HG02588 (cell line): ENCODE data around the gene ELAC2.
"Not testable (repeated sequence)": the region's sequence is repeated elsewhere in the genome, so short reads cannot be mapped to it uniquely, and the experiment has no call there.

ENCODE experiments used
- ATAC-seq: cut with Tn5 transposase; IDR thresholded peaks from one replicate; pipeline ENCODE4 v1.9.1; 2021; ENCODE audit warnings: mild to moderate bottlenecking, moderate library complexity; ENCODE audit not compliant: unreplicated experiment

The ELAC2 gene

DNA sequence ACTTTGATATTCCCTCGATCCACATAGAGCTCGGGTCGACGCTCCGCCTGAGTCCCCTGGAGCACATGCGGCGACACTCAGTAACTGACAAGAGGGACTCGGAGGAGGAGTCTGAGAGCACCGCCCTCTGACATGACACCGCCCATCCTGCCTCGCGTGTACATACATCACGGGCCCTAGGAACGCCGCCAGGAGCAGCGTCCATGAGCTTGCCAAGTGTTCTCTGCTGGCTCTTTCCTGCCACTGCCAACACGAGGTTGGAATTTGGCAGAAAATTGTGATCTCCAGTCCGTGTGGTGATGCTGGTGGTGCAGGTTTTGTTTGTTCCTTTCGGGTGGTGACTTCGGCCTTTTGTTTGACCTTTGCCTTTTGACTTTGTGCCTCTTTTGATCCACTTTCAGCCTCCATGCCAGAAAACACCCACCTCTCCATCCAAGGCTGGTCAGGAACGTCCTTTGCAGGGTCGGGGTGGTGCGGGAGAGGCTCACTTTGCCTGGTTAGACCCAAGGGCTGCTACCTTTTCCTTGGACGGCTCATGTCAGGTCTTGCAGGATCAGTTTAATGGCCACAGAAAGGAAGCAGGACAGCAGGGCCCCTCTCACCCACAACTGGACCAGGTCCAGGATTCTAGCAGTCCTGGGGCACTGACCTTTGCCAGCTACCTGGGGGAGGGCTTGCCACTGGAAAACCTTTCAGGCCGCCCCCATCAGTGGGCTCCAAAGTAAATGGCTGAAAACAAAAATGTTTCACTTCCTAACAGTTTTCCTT, 27.6 kb downstream of the ELAC2 start:
- no peak for ATAC-seq

GRCh38 chr17:12987120-12987519, 30.7 kb downstream of the ELAC2 start:
- no peak for ATAC-seq

DNA sequence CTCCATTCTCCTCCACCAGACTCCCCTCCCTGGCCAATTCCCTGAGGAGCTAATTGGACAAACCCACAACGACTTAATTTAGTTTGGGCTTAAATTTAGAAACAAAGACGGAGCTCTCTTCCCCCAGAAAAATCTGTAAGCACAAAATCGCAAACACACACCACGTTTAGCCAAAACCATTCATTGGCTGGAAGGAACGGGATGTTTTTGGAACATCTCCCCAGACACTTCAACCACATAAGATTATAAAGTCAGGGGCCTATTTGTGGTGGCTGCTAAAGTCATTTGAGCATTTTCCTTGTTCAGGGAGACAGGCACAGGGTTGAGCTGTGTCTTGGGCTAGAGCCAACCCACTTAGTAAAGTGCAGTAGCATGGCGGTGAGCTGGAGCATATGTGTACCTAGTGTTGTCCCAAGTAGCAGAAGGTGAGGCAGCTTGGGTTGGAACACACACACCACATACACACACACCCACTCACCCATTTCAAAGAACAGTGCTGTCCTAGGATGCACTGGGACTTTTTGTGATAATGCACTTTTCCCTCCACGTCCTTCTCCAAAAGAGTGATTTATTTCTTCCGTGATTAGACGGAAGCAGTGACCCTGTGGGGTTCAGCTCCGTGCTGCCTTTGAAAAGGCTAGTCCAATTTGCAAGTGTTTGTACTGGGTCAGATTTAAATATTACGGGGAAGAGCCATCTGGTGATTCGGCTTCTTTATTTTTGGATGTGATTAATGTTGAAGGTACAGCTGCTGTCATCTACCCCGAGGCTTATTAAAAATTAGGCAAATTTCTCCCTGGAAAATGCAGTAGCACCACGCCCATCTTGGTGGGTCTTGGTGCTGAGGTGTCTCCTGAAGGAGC, 32.2 kb downstream of the ELAC2 start:
- no peak for ATAC-seq

DNA sequence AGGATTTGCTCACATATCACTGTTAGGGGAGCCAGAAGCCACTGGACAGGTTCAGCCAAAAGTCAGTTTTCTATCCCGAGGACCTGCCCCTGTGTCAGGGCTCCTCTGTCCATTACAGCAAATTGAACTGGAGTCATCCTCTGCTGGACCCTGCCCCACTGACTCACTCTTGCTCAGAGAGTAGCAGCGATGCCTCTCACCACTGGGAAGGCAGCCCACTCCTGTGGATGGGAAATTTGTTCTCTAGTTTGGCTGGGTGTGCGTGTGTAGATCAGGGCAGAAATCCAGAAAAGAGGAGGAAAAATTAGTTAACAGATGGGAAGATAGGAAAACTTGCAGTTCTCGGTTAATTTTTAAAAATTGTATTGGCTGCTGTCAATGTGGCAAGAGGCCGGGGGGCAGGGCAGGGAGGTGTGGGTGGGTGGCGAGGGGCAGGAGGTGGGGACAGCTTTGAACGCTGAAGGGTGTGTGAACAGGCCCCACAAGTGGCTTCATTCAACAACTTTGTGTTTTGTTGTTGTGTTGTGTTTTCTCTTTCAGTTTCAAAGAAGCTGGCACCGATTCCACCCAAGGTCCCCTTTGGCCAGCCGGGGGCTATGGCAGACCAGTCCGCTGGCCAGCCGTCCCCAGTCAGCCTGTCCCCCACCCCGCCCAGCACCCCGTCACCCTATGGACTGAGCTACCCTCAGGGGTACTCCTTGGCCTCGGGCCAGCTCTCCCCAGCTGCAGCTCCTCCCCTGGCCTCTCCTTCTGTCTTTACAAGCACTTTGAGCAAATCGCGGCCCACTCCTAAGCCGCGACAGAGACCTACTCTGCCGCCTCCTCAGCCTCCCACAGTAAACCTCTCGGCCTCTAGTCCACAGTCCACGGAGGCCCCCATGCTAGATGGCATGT, 33.6 kb downstream of the ELAC2 start:
- no peak for ATAC-seq

GRCh38 chr17:12982224-12982623, 35.6 kb downstream of the ELAC2 start:
- ATAC-seq: no peak

GRCh38 chr17:12979826-12980500, 37.9 kb downstream of the ELAC2 start:
- no peak for ATAC-seq

DNA sequence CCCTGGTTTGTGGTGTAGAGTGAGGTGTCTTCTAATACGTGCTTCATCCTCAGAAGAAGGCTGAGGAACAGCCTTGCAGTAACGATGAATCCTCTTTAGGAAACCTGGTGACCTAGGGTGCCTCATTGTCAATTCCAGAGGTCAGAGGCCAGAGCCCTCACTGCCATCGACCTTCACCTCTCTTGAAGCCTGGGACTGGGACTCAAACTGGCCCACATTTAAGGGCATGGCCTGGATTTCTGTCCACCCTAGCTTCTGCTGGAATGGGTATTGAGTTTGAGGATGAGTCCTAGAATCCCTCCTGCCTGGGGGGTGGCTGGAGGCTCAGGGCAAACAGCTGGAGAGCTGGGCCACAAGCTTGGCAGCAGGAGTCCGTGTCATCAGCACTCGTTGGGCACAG, 38.6 kb downstream of the ELAC2 start:
- ATAC-seq: no peak

- not testable (repeated sequence) for ATAC-seq
Measured at GRCh38 chr17:12978787-12979186, 39.0 kb downstream of the ELAC2 start.

- ATAC-seq: no peak
Measured at GRCh38 chr17:12977008-12977751, 40.6 kb downstream of the ELAC2 start.

GRCh38 chr17:12974005-12974531, 43.8 kb downstream of the ELAC2 start:
- no peak for ATAC-seq

DNA sequence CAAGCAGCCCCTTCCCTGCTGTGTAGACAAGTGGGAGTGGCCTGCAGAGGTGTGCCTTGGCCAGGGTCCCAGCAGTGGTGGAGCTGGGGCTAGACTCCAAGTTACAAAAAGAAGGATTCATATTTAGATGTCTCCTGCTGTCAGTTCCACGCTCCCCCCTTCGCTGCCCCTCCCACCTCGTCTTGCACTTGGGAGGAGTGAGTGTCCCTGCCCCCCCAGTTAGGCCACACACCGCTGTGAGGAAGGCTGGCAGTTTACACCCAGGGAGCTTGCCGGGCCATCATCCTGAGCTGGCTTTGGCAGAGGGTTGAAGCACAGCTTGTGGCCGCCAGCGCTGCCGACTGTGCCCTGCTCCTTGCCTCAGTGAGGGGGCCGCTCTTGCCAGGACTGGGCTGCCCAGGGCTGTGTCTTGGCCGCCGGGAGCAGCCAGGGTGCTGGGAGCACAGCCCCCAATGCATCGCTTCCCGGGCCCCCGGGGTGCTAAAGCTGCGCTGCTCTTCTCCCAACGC, 44.3 kb downstream of the ELAC2 start:
- no peak for ATAC-seq

GRCh38 chr17:12967962-12968361, 49.9 kb downstream of the ELAC2 start:
- ATAC-seq: no peak

DNA sequence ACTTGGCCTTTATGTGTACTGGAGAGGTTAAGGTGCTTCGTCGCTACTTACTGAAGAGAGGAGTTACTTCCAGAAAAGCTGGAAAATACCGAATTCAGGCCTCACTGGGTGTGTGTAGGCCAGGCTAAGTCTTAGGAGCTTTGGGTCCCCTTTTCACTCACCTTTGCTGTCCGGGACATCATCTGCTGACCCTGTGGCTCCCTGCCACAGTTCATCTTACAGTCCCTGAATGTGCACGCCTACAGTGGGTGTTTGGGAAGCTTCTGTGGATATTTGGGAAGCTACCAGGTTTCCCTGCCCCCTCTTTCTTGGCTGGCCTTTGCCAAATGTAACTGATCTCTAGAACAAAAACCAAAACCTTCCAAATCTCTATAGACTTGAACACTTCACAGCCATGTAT, 51.4 kb downstream of the ELAC2 start:
- no peak for ATAC-seq

DNA sequence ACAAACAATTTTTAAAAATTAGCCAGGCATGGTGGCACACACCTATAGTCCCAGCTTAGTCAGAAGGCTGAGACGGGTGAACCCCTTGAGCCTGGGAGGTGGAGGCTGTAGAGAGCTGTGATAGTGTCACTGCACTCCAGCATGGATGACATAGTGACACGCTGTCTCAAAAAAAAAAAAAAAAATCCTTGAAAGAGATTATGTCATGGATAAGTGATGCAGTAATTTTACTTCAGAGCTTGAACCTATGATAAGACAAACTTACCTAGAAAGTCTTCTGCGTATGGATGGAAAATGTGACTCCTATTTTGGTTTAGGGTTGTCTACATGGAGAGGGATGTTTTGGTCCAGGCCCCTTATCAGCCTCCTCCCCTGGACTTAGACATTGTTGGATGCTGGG, 51.8 kb downstream of the ELAC2 start:
- no peak for ATAC-seq

DNA sequence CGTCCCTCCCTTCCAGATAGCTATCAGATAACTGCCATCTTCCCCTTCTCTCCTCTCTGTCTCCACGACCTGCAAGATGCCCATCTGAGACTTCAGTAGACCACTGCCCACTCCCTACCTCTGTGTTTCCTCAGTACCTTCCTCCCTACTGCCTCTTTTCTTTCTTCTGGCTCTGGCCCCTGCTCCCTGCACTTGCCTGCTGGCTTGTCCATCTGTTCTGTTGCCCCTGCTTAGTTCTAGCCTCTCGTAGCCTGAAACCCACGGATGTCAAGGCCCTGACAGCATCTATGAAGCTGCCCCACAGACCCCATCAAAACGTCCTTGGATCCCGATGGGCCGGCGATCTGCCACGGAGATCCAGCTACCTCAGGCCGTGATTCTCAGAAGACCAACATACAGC, 53.0 kb downstream of the ELAC2 start:
- ATAC-seq: no peak

- no peak for ATAC-seq
Measured at GRCh38 chr17:12964162-12964561, 53.7 kb downstream of the ELAC2 start.

DNA sequence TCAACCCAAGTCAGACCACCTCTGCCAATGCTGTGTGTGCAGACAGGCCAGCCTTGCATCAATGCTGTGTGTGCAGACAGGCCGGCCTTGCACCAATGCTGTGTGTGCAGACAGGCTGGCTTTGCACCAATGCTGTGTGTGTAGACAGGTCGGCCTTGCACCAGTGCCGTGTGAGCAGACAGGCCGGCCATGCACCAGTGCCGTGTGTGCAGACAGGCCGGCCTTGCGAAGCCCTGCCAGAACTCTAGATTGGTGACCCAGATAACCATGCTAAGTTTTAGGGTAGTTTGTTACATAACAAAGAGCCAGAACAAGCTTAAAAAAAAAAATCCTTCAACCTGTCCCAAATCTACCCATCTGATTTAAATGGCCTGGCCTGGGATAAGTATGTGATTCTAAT, 54.3 kb downstream of the ELAC2 start:
- no peak for ATAC-seq

DNA sequence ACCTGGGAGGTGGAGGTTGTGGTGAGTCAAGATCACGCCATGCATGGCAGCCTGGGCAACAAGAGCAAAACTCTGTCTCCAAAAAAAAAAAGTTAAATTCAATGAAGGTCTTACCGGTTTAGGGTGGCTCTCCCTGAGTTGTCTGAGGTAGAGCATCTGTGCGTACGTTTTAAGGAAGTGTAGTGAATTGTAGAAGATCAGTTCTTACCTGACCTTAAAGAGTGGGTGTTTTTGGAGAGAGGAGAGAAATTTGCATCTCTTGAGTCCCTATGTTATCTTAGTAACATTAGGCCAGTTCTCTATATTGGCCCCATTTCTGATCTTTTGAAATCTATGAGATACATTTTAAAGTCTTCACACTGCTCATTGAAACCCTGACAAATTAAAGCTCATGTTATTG, 56.2 kb downstream of the ELAC2 start:
- no peak for ATAC-seq

- no peak for ATAC-seq
Measured at GRCh38 chr17:12959441-12959840, 58.4 kb downstream of the ELAC2 start.
